Psoas muscle (tissue), 8 donors: ENCODE data around the gene MGRN1. TPM values are rescaled to one million over a fixed set of nuclear protein-coding genes. Genes with fewer than 3 reads are reported as not detected.

Source experiments
- ATAC-seq, 4 donors: fragments of 200-7000 bp; cut with Tn5 transposase; one replicate each; pipeline ENCODE4 v1.9.1; 2020; ENCODE audit warnings: moderate library complexity in 3 of 4, mild to moderate bottlenecking in 2 of 4
- DNase-seq, 2 donors: peaks; one replicate each; pipeline ENCODE4 v3.0.0-alpha.2; 2020
- H3K27ac ChIP-seq: fragments of 200-600 bp; one replicate; pipeline ENCODE4 v1.8.0; 2022
- H3K27me3 ChIP-seq, 3 donors: fragments of 200-600 bp in 1 of 3; one replicate each; pipeline versions ENCODE4 v1.6.1 to v1.8.0; 2013 to 2022; ENCODE audit warnings: low read length in 2 of 3, mild to moderate bottlenecking in 2 of 3, moderate library complexity in 1 of 3; ENCODE audit not compliant: insufficient read depth in 3 of 3
- H3K36me3 ChIP-seq, 2 donors: fragments of 200-600 bp in 1 of 2; one replicate each; pipeline versions ENCODE4 v1.6.1 to v1.8.0; 2013 to 2022; ENCODE audit warnings: low read depth in 1 of 2, mild to moderate bottlenecking in 1 of 2, moderate library complexity in 1 of 2; ENCODE audit not compliant: insufficient read depth in 1 of 2
- H3K4me1 ChIP-seq: fragments of 200-600 bp; one replicate; pipeline ENCODE4 v1.8.0; 2022
- H3K4me3 ChIP-seq: fragments of 200-600 bp; one replicate; pipeline ENCODE4 v1.8.0; 2022; ENCODE audit warnings: mild to moderate bottlenecking
- H3K9me3 ChIP-seq: fragments of 200-600 bp; one replicate; pipeline ENCODE4 v1.8.0; 2022
- WGBS, 3 donors: extraction: QIAGEN DNeasy Blood & Tissue Kit; methylation state at CpG; one replicate each; pipeline versions ENCODE4 v1.1.6 to v1.1.7; 2013; 5-methylcytosine and 5-hydroxymethylcytosine counted together
- intact Hi-C, 2 donors: fragments of 100-400 bp; cut with DNase I; formaldehyde crosslinking; loops; one replicate each; pipeline versions ENCODE4 v1.11.0 to v1.14.2; 2022
- polyA plus RNA-seq, 3 donors: library from polyadenylated mRNA; stranded (reverse); fragments of 200-250 nt; gene quantifications; one replicate each; pipeline ENCODE4 v1.2.3, GENCODE V29; 2013
- total RNA-seq, 4 donors: library from RNA; stranded (reverse); fragmentation: NEBNext Ultra II Directional in 2 of 4; extraction: Animal tissue kit (Norgen Biotek cat#: 25700) in 2 of 4; gene quantifications; one replicate each; pipeline versions ENCODE4 v1.2.1 to v1.2.4, GENCODE V29; 2021 to 2023
- TF ChIP-seq, protein P1 (sequence below): fragments of 200-600 bp; IDR thresholded peaks from one replicate; pipeline ENCODE4 v1.8.0; 2022; ENCODE audit warnings: antibody characterized with exemption
- donor health status: healthy with polysubstance abuse.
- donor health status: DM: no; HTN: no; CAD: no; lungs with moderate emphysema.
- donor health status: Bipolar disorder and iron deficiency.
- donor health status: healthy.
- donor health status: DM: yes; HTN: yes; CAD: no.
- donor health status: DM: no; HTN: no; CAD: no.
- donor health status: DM: no; HTN: no; CAD: no.
- donor health status: DM: yes; HTN: yes; CAD: no.

Gene MGRN1
- total and polyA plus RNA-seq, 7 donors: 20.2 to 63.1 (median 44.2) TPM

- TF ChIP-seq, protein P1, sequence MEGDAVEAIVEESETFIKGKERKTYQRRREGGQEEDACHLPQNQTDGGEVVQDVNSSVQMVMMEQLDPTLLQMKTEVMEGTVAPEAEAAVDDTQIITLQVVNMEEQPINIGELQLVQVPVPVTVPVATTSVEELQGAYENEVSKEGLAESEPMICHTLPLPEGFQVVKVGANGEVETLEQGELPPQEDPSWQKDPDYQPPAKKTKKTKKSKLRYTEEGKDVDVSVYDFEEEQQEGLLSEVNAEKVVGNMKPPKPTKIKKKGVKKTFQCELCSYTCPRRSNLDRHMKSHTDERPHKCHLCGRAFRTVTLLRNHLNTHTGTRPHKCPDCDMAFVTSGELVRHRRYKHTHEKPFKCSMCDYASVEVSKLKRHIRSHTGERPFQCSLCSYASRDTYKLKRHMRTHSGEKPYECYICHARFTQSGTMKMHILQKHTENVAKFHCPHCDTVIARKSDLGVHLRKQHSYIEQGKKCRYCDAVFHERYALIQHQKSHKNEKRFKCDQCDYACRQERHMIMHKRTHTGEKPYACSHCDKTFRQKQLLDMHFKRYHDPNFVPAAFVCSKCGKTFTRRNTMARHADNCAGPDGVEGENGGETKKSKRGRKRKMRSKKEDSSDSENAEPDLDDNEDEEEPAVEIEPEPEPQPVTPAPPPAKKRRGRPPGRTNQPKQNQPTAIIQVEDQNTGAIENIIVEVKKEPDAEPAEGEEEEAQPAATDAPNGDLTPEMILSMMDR: no peak
- DNase-seq (no peak), ATAC-seq (no peak)
- 87% methylated on average over 19 to 20 of the region's 20 CpGs for WGBS, 3 donors
- Histone ChIP-seq H3K27me3 (no peaks in the 10 kb centered on the region), H3K4me3 (no peak overlapping the region), H3K36me3 (peaks cover 13 to 58% of the 10 kb centered on the region in 2 donors), H3K27ac (no peak overlapping the region), H3K9me3 (no peaks in the 10 kb centered on the region), H3K4me1 (peaks cover 10% of the 10 kb centered on the region)
- intact Hi-C loops: no loop called here
Measured at GRCh38 chr16:4666537-4667202, 42.0 kb downstream of the MGRN1 start.

- Histone ChIP-seq H3K36me3 (peaks cover 13 to 61% of the 10 kb centered on the region in 2 donors), H3K9me3 (no peaks in the 10 kb centered on the region), H3K27me3 (no peaks in the 10 kb centered on the region), H3K27ac (no peak overlapping the region), H3K4me3 (no peak overlapping the region), H3K4me1 (peaks cover 14% of the 10 kb centered on the region)
- no peak for ATAC-seq
- WGBS, 3 donors: 86 to 90% (median 88%) methylated on average over 20 of the region's 20 CpGs
- TF ChIP-seq, protein P1: no peak
- no peak for DNase-seq
- intact Hi-C loops: no loop called here
Measured at GRCh38 chr16:4667203-4667963, 42.8 kb downstream of the MGRN1 start.

DNA sequence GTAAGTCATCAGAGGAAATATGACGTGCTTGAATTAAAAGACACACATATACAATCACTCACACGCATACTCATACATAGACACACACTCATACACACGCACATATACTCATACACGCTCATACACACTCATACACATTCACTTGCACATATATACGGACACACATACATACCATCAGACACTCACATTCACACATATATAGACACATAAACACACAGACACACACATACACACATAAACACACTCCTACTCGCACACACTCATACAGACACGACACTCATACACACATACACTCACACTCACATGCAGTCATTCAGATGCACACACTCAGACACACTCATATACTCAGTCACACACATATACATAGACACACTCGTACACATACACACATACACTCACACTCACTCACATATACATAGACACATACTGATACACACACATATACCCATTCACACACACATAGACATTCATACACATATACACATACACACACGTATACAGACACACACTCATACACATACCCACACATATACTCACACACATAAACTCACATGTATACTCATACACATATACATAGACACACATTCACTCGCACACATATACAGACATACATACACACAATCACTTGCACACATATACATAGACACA, 43.8 kb downstream of the MGRN1 start:
- H3K9me3 ChIP-seq: no peaks in the 10 kb centered on the region
- H3K4me1 ChIP-seq: peaks cover 24% of the 10 kb centered on the region
- DNase-seq (no peak), ATAC-seq (no peak)
- 93 to 95% (median 94%) methylated on average over 10 of the region's 10 CpGs for WGBS, 3 donors
- intact Hi-C loops: no loop called here
- H3K27me3 ChIP-seq: no peaks in the 10 kb centered on the region
- H3K27ac ChIP-seq: no peak overlapping the region
- H3K4me3 ChIP-seq: no peak overlapping the region
- peaks cover 13 to 65% of the 10 kb centered on the region in 2 donors for H3K36me3 ChIP-seq
- TF ChIP-seq, protein P1: no peak

GRCh38 chr16:4673387-4674046, 48.9 kb downstream of the MGRN1 start:
- Histone ChIP-seq H3K4me3 (no peak overlapping the region), H3K27ac (peak overlapping the region; percentile 73), H3K9me3 (no peaks in the 10 kb centered on the region), H3K36me3 (peaks cover 9 to 73% of the 10 kb centered on the region in 2 donors), H3K4me1 (peaks cover 15% of the 10 kb centered on the region), H3K27me3 (no peaks in the 10 kb centered on the region)
- TF ChIP-seq, protein P1: no peak
- DNase-seq (no peak), ATAC-seq (peak in 1 of 4 donors; percentile 12)
- intact Hi-C loops: no loop called here
- WGBS, 3 donors: 86 to 90% (median 88%) methylated on average over 33 of the region's 33 CpGs
